Activated CD4-positive, alpha-beta T cell treated with anti-CD3 and anti-CD28 coated beads, Interleukin-2, Interleukin-6, amounts not matched to agents 100 ng/mL and 50 ng/mL, durations not matched to agents 16 hours and 8 hours (primary cell): Measurements from ENCODE around the gene NAPEPLD.
"Not testable (repeated sequence)": the region's sequence is repeated elsewhere in the genome, so short reads cannot be mapped to it uniquely, and the experiment has no call there.

Experiments used
- DNase-seq: peaks from one replicate; pipeline ENCODE4 v3.0.0-alpha.2; 2020

The NAPEPLD gene

DNA sequence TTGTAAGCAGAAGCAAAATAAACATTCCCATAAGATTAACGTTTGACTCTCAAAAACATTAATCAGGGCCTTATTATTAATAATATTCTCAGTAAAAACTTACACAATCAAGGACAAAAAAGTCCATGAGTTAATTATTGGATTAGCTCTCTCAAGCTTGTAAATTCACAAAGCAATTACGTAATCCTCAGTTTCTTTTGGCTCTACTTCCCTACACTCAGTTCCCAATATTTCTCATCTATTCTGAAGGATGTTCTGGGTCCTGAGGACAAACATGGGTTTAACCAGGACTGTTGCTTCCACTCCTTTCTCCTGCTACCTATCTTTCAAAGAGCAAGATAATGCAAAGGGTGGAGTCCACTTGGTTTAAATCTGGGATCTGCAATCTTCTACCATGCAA, 89.4 kb downstream of the NAPEPLD start:
- DNase-seq, result no peak

DNA sequence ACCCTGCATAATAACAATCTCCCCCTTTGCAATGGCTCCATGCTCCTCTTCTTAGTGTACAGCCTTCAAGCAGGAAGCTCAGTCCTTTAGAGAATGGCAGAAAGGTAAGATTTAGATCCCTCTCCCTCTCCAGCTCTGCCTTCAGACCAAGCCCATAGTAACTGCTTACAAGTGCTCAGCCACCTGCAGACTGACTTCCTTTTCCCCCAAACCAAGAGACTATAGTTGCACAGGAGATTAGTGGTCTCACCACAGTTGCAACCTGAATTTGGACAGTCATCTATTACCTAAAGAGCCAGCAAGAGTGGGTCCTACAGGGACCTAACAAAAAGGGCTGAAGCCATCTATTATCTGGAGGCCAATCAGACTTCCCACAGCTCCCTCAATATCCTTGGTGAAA, 90.8 kb downstream of the NAPEPLD start:
- DNase-seq, result no peak

- DNase-seq, result not testable (repeated sequence)
These were observed 92.9 kb downstream of the NAPEPLD start for GRCh38 chr7:103056006-103056405.

- DNase-seq, result no peak
These were observed 97.4 kb downstream of the NAPEPLD start for GRCh38 chr7:103051519-103051918.
